OCI-LY1 (cell line): ENCODE data around the gene PTPRO.

Experiments
- CTCF ChIP-seq: fragments of 200-600 bp; sonication (generic), shearing (Covaris generic); IDR thresholded peaks from 2 replicates; pipeline ENCODE4 v1.5.1; 2017; ENCODE audit warnings: mild to moderate bottlenecking, antibody characterized with exemption, low read length, moderate library complexity, mixed read lengths
- EZH2 ChIP-seq: fragments of 200-600 bp; sonication (generic), shearing (Covaris generic); IDR thresholded peaks from 2 replicates; pipeline ENCODE4 v1.8.0; 2017; ENCODE audit warnings: borderline replicate concordance, mixed run types, mild to moderate bottlenecking, antibody characterized with exemption, low read length, moderate library complexity, mixed read lengths

- TF ChIP-seq CTCF, result no peak
- TF ChIP-seq EZH2, result no peak
Observed at GRCh38 chr12:15407025-15407424, 84.7 kb downstream of the PTPRO start.
